ENCODE data around the gene YKT6. TPM values are rescaled to one million over a fixed set of nuclear protein-coding genes. Genes with fewer than 3 reads are reported as not detected.

The YKT6 gene
- total and polyA plus RNA-seq, 2 experiments from 2014 or later: 33.5 to 114 TPM

- TF ChIP-seq, protein P1, sequence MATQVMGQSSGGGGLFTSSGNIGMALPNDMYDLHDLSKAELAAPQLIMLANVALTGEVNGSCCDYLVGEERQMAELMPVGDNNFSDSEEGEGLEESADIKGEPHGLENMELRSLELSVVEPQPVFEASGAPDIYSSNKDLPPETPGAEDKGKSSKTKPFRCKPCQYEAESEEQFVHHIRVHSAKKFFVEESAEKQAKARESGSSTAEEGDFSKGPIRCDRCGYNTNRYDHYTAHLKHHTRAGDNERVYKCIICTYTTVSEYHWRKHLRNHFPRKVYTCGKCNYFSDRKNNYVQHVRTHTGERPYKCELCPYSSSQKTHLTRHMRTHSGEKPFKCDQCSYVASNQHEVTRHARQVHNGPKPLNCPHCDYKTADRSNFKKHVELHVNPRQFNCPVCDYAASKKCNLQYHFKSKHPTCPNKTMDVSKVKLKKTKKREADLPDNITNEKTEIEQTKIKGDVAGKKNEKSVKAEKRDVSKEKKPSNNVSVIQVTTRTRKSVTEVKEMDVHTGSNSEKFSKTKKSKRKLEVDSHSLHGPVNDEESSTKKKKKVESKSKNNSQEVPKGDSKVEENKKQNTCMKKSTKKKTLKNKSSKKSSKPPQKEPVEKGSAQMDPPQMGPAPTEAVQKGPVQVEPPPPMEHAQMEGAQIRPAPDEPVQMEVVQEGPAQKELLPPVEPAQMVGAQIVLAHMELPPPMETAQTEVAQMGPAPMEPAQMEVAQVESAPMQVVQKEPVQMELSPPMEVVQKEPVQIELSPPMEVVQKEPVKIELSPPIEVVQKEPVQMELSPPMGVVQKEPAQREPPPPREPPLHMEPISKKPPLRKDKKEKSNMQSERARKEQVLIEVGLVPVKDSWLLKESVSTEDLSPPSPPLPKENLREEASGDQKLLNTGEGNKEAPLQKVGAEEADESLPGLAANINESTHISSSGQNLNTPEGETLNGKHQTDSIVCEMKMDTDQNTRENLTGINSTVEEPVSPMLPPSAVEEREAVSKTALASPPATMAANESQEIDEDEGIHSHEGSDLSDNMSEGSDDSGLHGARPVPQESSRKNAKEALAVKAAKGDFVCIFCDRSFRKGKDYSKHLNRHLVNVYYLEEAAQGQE (IDR thresholded peaks at IDR 0.05; ENCODE audit: unreplicated experiment): no peak
- no peak for TF ChIP-seq NANOG (IDR thresholded peaks at IDR 0.05; ENCODE audit: borderline replicate concordance)
- no peak for TF ChIP-seq ZNF331 (CRISPR knock-in tag; IDR thresholded peaks at IDR 0.05; ENCODE audit: low read depth)
Observed at GRCh38 chr7:44223362-44224079, 22.7 kb downstream of the YKT6 start (continued).

DNA sequence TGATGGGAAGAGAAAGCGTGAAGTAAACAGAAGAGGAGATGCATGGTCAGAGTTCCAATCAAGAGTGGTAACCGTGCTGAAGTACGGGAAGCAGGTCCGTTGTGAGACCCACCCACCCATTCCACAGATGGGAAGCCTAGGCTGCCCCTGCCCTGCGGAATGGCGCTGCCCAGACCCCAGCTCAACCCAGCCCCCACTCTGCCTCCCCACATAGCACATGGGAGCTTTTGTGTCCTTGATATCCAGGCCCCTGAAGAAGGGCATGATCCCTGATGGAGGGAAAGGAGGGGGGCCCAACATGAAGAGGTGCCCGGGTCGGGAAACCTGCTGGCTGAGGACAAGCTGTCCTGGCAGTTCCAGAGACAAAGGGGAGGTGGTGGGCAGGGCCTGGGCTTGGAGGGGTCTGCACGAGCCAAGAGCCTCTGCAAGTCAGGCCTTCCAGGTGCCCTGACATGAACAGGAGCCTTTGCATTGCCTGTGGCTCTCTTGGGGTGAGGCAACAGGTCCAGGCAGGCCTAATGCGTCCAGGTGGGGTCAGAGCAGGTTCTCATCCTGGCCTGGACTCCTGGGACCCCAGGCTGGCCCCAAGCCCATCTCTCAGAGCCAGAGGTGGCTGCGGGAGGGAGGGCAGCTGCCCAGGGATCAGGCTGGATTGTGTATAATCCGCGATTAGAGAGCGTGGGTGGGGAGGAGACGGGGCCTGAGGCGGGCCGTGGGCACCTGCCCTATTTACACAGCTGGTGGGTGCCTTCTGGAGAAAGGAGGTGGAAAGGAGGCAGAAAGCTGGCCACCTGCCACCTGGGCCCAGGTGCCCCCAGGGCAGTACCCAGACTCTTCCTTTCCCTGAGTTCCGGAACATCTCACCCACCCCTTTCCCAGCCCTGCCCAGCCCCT is 23.5 kb downstream of the YKT6 start:
- Histone ChIP-seq H4K20me1 (replicated peaks; ENCODE audit: insufficient read depth) (no peaks in the 10 kb centered on the region), H2AFZ (no peak overlapping the region; the same call in 1 of the 2 replicates), H3K4me1 (ENCODE audit: insufficient read depth) (peaks cover 4% of the 10 kb centered on the region; the same call in 1 of the 2 replicates), H3K36me3 (ENCODE audit: insufficient read depth) (no peaks in the 10 kb centered on the region), H3K27ac (ENCODE audit: low read depth) (no peak overlapping the region), H3K4me3 (no peak overlapping the region), H3K27me3 (ENCODE audit: insufficient read depth) (no peaks in the 10 kb centered on the region), H3K9me2 (ENCODE audit: insufficient read depth) (no peaks in the 10 kb centered on the region), H3K4me2 (no peak overlapping the region), H3F3A (replicated peaks; ENCODE audit: low read depth) (no peaks in the 10 kb centered on the region), H3K79me2 (replicated peaks; ENCODE audit: insufficient read depth) (no peaks in the 10 kb centered on the region)
- ATAC-seq (no peak), DNase-seq (ENCODE audit: low spot score) (no peak)
- no peaks in the 10 kb centered on the region for H3K9me3 Mint-ChIP-seq
- H3K27ac Mint-ChIP-seq: no peak overlapping the region
- H3K4me1 Mint-ChIP-seq: peaks cover 17% of the 10 kb centered on the region
- TF ChIP-seq EZH2phosphoT487 (IDR thresholded peaks at IDR 0.05; ENCODE audit: unreplicated experiment) (no peak), EZH2 (IDR thresholded peaks at IDR 0.05; ENCODE audit: low read depth, unreplicated experiment) (no peak), JUNB (IDR thresholded peaks at IDR 0.05; ENCODE audit: unreplicated experiment) (no peak), ZNF114 (CRISPR knock-in tag; IDR thresholded peaks at IDR 0.05) (no peak), STAT1 (IDR thresholded peaks at IDR 0.05; ENCODE audit: unreplicated experiment) (no peak), CTCF (conservative IDR thresholded peaks at IDR 0.05; ENCODE audit: low read depth in 2 of 2) (no peak)
- H3K4me3 Mint-ChIP-seq: no peak overlapping the region
- peaks cover 13% of the 10 kb centered on the region for H3K27me3 Mint-ChIP-seq (ENCODE audit: insufficient read depth, low read depth, poor library complexity)
- no peaks in the 10 kb centered on the region for H3K36me3 Mint-ChIP-seq (ENCODE audit: low read depth)
